H1 (cell line): ENCODE results near the gene SH3RF3. TPM values are rescaled to one million over a fixed set of nuclear protein-coding genes. Genes with fewer than 3 reads are reported as not detected.

Source experiments
- CTCF ChIA-PET: fragments of 300-600 bp; sonication (Branson Sonifier 250); formaldehyde crosslinking; loops from one replicate; lab custom pipeline; 2021; ENCODE audit not compliant: partially characterized antibody; lab: Charles Lee
- POLR2A ChIA-PET: fragments of 300-600 bp; sonication (Branson Sonifier 250); formaldehyde crosslinking; loops from one replicate; lab custom pipeline; 2021; ENCODE audit warnings: inconsistent platforms; ENCODE audit not compliant: partially characterized antibody; lab: Charles Lee
- DNase-seq, 2 experiments: peaks; one replicate each; pipeline versions ENCODE4 v3.0.0 to v3.0.0-alpha.2; 2010 to 2022; ENCODE audit warnings: low spot score in 2 of 2, low read depth in 1 of 2, mixed read lengths in 1 of 2
- FAIRE-seq: peaks from 2 replicates; lab custom pipeline; 2011; peaks lifted over from hg19 to GRCh38; lab: Jason Lieb, UNC
- H2AFZ ChIP-seq: 2 replicates; pipeline ENCODE4 v1.8.1; 2012; ENCODE audit warnings: low read length, inconsistent platforms
- H2AK5ac ChIP-seq: 2 replicates; pipeline ENCODE4 v1.6.1; 2013; ENCODE audit warnings: low read depth, low read length
- H2BK120ac ChIP-seq: replicated peaks from 2 replicates; pipeline ENCODE3; 2013; ENCODE audit warnings: low read depth, low read length, inconsistent platforms
- H2BK12ac ChIP-seq: 2 replicates; pipeline ENCODE4 v1.6.1; 2013; ENCODE audit warnings: low read depth, low read length
- H2BK15ac ChIP-seq: 2 replicates; pipeline ENCODE4 v1.6.1; 2013; ENCODE audit warnings: low read length
- H2BK20ac ChIP-seq: 2 replicates; pipeline ENCODE4 v1.6.1; 2013; ENCODE audit warnings: low read length
- H2BK5ac ChIP-seq: 2 replicates; pipeline ENCODE4 v1.6.1; 2013; ENCODE audit warnings: low read depth, low read length
- H3K14ac ChIP-seq: 2 replicates; pipeline ENCODE4 v1.6.1; 2013; ENCODE audit warnings: inconsistent platforms; ENCODE audit not compliant: insufficient read length
- H3K18ac ChIP-seq: 2 replicates; pipeline ENCODE4 v1.6.1; 2013; ENCODE audit warnings: low read length; ENCODE audit errors: extremely low read depth
- H3K23ac ChIP-seq: 2 replicates; pipeline ENCODE4 v1.6.1; 2013; ENCODE audit warnings: inconsistent platforms; ENCODE audit not compliant: insufficient read length
- H3K23me2 ChIP-seq: 2 replicates; pipeline ENCODE4 v1.6.1; 2013; ENCODE audit warnings: low read depth, low read length
- H3K27ac ChIP-seq: 2 replicates; pipeline ENCODE4 v1.6.1; 2011; ENCODE audit warnings: low read depth, low read length, inconsistent platforms
- H3K27me3 ChIP-seq, 4 experiments: replicated peaks in 1 of 4; 1 replicate in 1 of 4; 2 replicates in 3 of 4; pipeline versions ENCODE4 v1.6.1 to v1.8.1; 2011 to 2013; ENCODE audit warnings: low read length in 3 of 4, mild to moderate bottlenecking in 3 of 4, inconsistent platforms in 2 of 4, mixed read lengths in 2 of 4, moderate library complexity in 1 of 4; ENCODE audit not compliant: control insufficient read depth in 3 of 4, insufficient read depth in 3 of 4; ENCODE audit errors: extremely low read depth in 1 of 4
- H3K36me3 ChIP-seq, 4 experiments: 2 replicates each; pipeline versions ENCODE4 v1.6.1 to v1.8.1; 2011 to 2013; ENCODE audit warnings: mild to moderate bottlenecking in 4 of 4, low read length in 3 of 4, moderate library complexity in 2 of 4, control low read depth in 1 of 4, inconsistent platforms in 1 of 4; ENCODE audit not compliant: insufficient read depth in 4 of 4, control insufficient read depth in 2 of 4
- H3K4ac ChIP-seq: replicated peaks from 2 replicates; pipeline ENCODE3; 2013; ENCODE audit warnings: low read length, low read depth, mixed read lengths, inconsistent platforms; ENCODE audit not compliant: insufficient read length
- H3K4me1 ChIP-seq, 4 experiments: replicated peaks in 1 of 4; 1 replicate in 1 of 4; 2 replicates in 3 of 4; pipeline versions ENCODE4 v1.6.1 to v1.8.1; 2011 to 2013; ENCODE audit warnings: low read length in 3 of 4, inconsistent platforms in 2 of 4, mixed read lengths in 1 of 4; ENCODE audit not compliant: insufficient read depth in 4 of 4, control insufficient read depth in 3 of 4
- H3K4me2 ChIP-seq, 2 experiments: 2 replicates each; pipeline versions ENCODE4 v1.6.1 to v1.8.1; 2011 to 2013; ENCODE audit warnings: low read depth in 2 of 2, low read length in 2 of 2, control low read depth in 1 of 2, inconsistent platforms in 1 of 2, mild to moderate bottlenecking in 1 of 2; ENCODE audit not compliant: insufficient read depth in 1 of 2
- H3K4me3 ChIP-seq, 4 experiments: fragments of 200-600, 300-600 bp in 1 of 4; sonication (generic), shearing (Covaris generic), sonication (Bioruptor Twin) in 1 of 4; 2 replicates each; pipeline versions ENCODE4 v1.5.1 to v1.8.1; 2011 to 2016; ENCODE audit warnings: low read length in 4 of 4, low read depth in 3 of 4, control low read depth in 2 of 4, inconsistent platforms in 2 of 4, mild to moderate bottlenecking in 2 of 4, mixed read lengths in 1 of 4, moderate library complexity in 1 of 4; ENCODE audit not compliant: insufficient read depth in 2 of 4; ENCODE audit errors: extremely low read depth in 1 of 4
- H3K56ac ChIP-seq: replicated peaks from 2 replicates; pipeline ENCODE3; 2013; ENCODE audit warnings: low read depth, mild to moderate bottlenecking, mixed read lengths, low read length, inconsistent platforms; ENCODE audit not compliant: insufficient read length
- H3K79me1 ChIP-seq: 2 replicates; pipeline ENCODE4 v1.6.1; 2013; ENCODE audit warnings: low read depth, low read length, control low read depth
- H3K79me2 ChIP-seq, 2 experiments: 2 replicates each; pipeline versions ENCODE4 v1.6.1 to v1.8.1; 2012 to 2013; ENCODE audit warnings: low read length in 2 of 2, mild to moderate bottlenecking in 2 of 2, inconsistent platforms in 1 of 2; ENCODE audit not compliant: insufficient read depth in 2 of 2, control insufficient read depth in 1 of 2
- H3K9ac ChIP-seq, 4 experiments: replicated peaks in 1 of 4; 1 replicate in 1 of 4; 2 replicates in 3 of 4; pipeline versions ENCODE4 v1.6.1 to v1.8.1; 2011 to 2013; ENCODE audit warnings: low read depth in 3 of 4, low read length in 3 of 4, control low read depth in 2 of 4, mild to moderate bottlenecking in 2 of 4, moderate library complexity in 2 of 4, inconsistent platforms in 1 of 4; ENCODE audit errors: extremely low read depth in 1 of 4
- H3K9me3 ChIP-seq, 2 experiments: 2 replicates each; pipeline versions ENCODE4 v1.6.1 to v1.8.1; 2012 to 2013; ENCODE audit warnings: mild to moderate bottlenecking in 2 of 2, moderate library complexity in 2 of 2, control low read depth in 1 of 2, inconsistent platforms in 1 of 2, low read depth in 1 of 2, low read length in 1 of 2, mixed read lengths in 1 of 2; ENCODE audit not compliant: insufficient read depth in 2 of 2
- H4K20me1 ChIP-seq, 2 experiments: replicated peaks in 1 of 2; 2 replicates each; pipeline versions ENCODE3 to v1.8.1; 2011 to 2013; ENCODE audit warnings: inconsistent platforms in 2 of 2, low read length in 2 of 2, mild to moderate bottlenecking in 1 of 2; ENCODE audit not compliant: insufficient read depth in 2 of 2, control insufficient read depth in 1 of 2
- H4K5ac ChIP-seq: 2 replicates; pipeline ENCODE4 v1.6.1; 2013; ENCODE audit warnings: low read length, low read depth, mixed read lengths, inconsistent platforms; ENCODE audit not compliant: insufficient read length
- H4K8ac ChIP-seq: 2 replicates; pipeline ENCODE4 v1.8.0; 2013; ENCODE audit warnings: mild to moderate bottlenecking, moderate library complexity, low read length, inconsistent platforms; ENCODE audit not compliant: insufficient read depth; ENCODE audit errors: extremely low read depth
- H4K91ac ChIP-seq: replicated peaks from 2 replicates; pipeline ENCODE3; 2013; ENCODE audit warnings: low read length, mixed read lengths, inconsistent platforms; ENCODE audit not compliant: insufficient read length
- BACH1 ChIP-seq: IDR thresholded peaks from 2 replicates; pipeline ENCODE4 v1.6.1; 2012; ENCODE audit warnings: low read length, improper control_type of control experiment
- EGR1 ChIP-seq: IDR thresholded peaks from 2 replicates; pipeline ENCODE4 v1.6.1; 2011; ENCODE audit warnings: low read depth, low read length, borderline replicate concordance
- RAD21 ChIP-seq, 2 experiments: IDR thresholded peaks in 1 of 2; conservative IDR thresholded peaks in 1 of 2; 2 replicates each; pipeline ENCODE4 v1.6.1; 2011; ENCODE audit warnings: low read depth in 2 of 2, low read length in 2 of 2, improper control_type of control experiment in 1 of 2, inconsistent platforms in 1 of 2, mild to moderate bottlenecking in 1 of 2, moderate library complexity in 1 of 2
- TAF7 ChIP-seq: optimal IDR thresholded peaks from 2 replicates; pipeline ENCODE3; 2011; ENCODE audit warnings: low read depth, mild to moderate bottlenecking, inconsistent platforms, low read length, moderate library complexity, borderline replicate concordance
- WGBS, 2 experiments: shearing (Covaris generic) in 1 of 2; methylation state at CpG; one replicate each; pipeline versions ENCODE4 v1.1.6 to v1.1.7; 2013 to 2015; ENCODE audit warnings: low lambda C conversion rate in 2 of 2, mixed read lengths in 2 of 2, inconsistent platforms in 1 of 2, low coverage in 1 of 2, missing lambda C conversion rate in 1 of 2; ENCODE audit not compliant: insufficient replicate concordance in 2 of 2, insufficient coverage in 1 of 2, insufficient read length in 1 of 2; ENCODE audit errors: extremely low coverage in 1 of 2, missing lambda C conversion rate in 1 of 2; 5-methylcytosine and 5-hydroxymethylcytosine counted together
- polyA plus RNA-seq, 7 experiments: library from polyadenylated mRNA; depleted of rRNA in 3 of 7; stranded (reverse) in 5 of 7; unstranded in 2 of 7; fragments of >200 nt in 5 of 7; fragments of 200-250 nt in 2 of 7; gene quantifications; 1 replicate in 5 of 7; 2 replicates in 1 of 7; 4 replicates in 1 of 7; pipeline versions ENCODE4 v1.2.1 to v1.2.3, GENCODE V29; 2011 to 2013; ENCODE audit warnings: missing spikeins in 2 of 7, mixed read lengths in 2 of 7
- total RNA-seq: library from RNA; stranded (reverse); fragmentation: NEBNext Ultra II Directional; extraction: Animal tissue kit (Norgen Biotek cat#: 25700); gene quantifications from 2 replicates; pipeline ENCODE4 v1.2.1, GENCODE V29; 2021
- TF ChIP-seq, protein P1 (sequence below), 3 experiments: IDR thresholded peaks; 1 replicate in 2 of 3; 2 replicates in 1 of 3; pipeline versions ENCODE4 v1.5.1 to v1.6.1; 2011; ENCODE audit warnings: low read length in 3 of 3, mild to moderate bottlenecking in 3 of 3, inconsistent platforms in 2 of 3, low read depth in 1 of 3, moderate library complexity in 1 of 3; ENCODE audit not compliant: insufficient read depth in 1 of 3; ENCODE audit errors: control extremely low read depth in 1 of 3

SH3RF3 gene
- total and polyA plus RNA-seq, 2 of the 8 experiments (the other 6 are each of a cell fraction or from before 2014, with no cell fraction given), result 0.11 to 0.65 TPM

DNA sequence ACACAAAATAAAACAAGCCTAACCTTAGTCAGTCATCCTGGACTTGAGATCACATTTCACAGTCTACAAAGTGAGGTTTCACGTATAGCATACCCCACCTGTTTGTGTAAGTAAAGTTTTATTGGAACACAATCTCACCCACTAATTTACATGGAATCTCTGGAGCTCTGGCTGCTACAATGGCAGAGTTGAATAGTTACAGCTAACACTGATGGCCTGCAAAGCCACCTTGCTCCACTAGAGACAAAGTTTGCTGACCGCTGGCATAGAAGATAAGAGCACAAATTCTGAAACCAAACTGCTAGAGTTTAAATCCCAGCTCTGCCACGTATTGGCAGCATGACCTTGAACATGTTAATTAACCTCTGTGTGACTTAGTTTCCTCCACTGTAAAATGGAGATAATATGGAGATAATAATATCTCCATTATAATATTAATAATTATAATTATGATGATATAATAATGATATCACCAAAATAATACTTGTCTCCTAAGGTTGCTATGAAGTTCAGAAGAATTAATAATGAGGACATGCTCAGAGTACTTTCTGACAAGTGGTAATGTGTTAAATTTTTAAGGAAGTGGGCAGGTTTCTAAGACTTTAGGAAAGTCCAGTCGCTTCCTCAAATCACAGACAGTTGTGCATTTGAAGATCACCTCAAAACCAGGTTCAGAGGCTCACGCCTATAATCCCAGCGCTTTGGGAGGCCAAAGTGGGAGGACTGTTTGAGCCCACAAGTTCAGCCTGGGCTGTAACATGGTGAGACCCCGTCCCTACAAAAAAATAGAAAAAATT is 204.6 kb downstream of the SH3RF3 start:
- H2BK5ac ChIP-seq, result no peak overlapping the region
- no peak overlapping the region for H3K27ac ChIP-seq
- WGBS, 2 experiments, result 84% methylated on average over 7 of the region's 7 CpGs; no CpG with 5 or more reads in 1 of the 2 experiments
- no peak overlapping the region for H3K18ac ChIP-seq
- no peak overlapping the region for H3K14ac ChIP-seq
- no peaks in the 10 kb centered on the region for H3K27me3 ChIP-seq
- no peaks in the 10 kb centered on the region; the same call in 1 of the 2 replicates for H3K23me2 ChIP-seq
- H3K4me1 ChIP-seq, result peaks cover 0 to 9% (median 4%) of the 10 kb centered on the region in 4 experiments; a peak in 3 of 7 replicates
- H4K20me1 ChIP-seq, result no peaks in the 10 kb centered on the region
- H3K56ac ChIP-seq, result no peak overlapping the region
- POLR2A ChIA-PET, result no interaction called here
- H4K91ac ChIP-seq, result no peak overlapping the region
- DNase-seq, result no peak
- TF ChIP-seq RAD21 (IDR thresholded peaks at IDR 0.05 in 1 of 2, conservative IDR thresholded peaks at IDR 0.05 in 1 of 2; ENCODE audit: low read depth in 2 of 2, low read length in 2 of 2), result peak in 1 of 2 experiments; percentile 30; a peak in 2 of 4 replicates
- TF ChIP-seq BACH1, result no peak
- TF ChIP-seq, protein P1, sequence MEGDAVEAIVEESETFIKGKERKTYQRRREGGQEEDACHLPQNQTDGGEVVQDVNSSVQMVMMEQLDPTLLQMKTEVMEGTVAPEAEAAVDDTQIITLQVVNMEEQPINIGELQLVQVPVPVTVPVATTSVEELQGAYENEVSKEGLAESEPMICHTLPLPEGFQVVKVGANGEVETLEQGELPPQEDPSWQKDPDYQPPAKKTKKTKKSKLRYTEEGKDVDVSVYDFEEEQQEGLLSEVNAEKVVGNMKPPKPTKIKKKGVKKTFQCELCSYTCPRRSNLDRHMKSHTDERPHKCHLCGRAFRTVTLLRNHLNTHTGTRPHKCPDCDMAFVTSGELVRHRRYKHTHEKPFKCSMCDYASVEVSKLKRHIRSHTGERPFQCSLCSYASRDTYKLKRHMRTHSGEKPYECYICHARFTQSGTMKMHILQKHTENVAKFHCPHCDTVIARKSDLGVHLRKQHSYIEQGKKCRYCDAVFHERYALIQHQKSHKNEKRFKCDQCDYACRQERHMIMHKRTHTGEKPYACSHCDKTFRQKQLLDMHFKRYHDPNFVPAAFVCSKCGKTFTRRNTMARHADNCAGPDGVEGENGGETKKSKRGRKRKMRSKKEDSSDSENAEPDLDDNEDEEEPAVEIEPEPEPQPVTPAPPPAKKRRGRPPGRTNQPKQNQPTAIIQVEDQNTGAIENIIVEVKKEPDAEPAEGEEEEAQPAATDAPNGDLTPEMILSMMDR (IDR thresholded peaks at IDR 0.05; ENCODE audit: control extremely low read depth in 1 of 3, insufficient read depth in 1 of 3, low read depth in 1 of 3, low read length in 3 of 3), result peak in 2 of 3 experiments; percentile 26 to 41; a peak in 3 of 4 replicates
- no peak for TF ChIP-seq EGR1
- TF ChIP-seq TAF7, result no peak
- TF ChIP-seq, all 59 proteins: peak for 2
- no peaks in the 10 kb centered on the region for H3K79me1 ChIP-seq
- H4K8ac ChIP-seq, result no peak overlapping the region
- no peaks in the 10 kb centered on the region for H3K79me2 ChIP-seq
- H2BK12ac ChIP-seq, result no peak overlapping the region
- CTCF ChIA-PET, result interaction anchor here (0.6 to 2.8 kb wide), 8 partner anchors 11 to 84 kb away, joined by 3 to 12 read pairs (median 4); no protein-coding TSS in a partner anchor
- H3K23ac ChIP-seq, result no peak overlapping the region
- H3K4ac ChIP-seq, result no peak overlapping the region
- no peaks in the 10 kb centered on the region for H3K36me3 ChIP-seq
- no peak for FAIRE-seq
- no peak overlapping the region for H3K4me2 ChIP-seq
- no peak overlapping the region for H2BK20ac ChIP-seq
- H2AFZ ChIP-seq, result no peak overlapping the region
- H3K9ac ChIP-seq, result no peak overlapping the region
- H3K4me3 ChIP-seq, result no peak overlapping the region
- H2BK120ac ChIP-seq, result no peak overlapping the region
- no peak overlapping the region for H2BK15ac ChIP-seq
- no peaks in the 10 kb centered on the region for H3K9me3 ChIP-seq
- no peak overlapping the region for H4K5ac ChIP-seq
- H2AK5ac ChIP-seq, result 0 out of 2 replicates have a peak overlapping the region, but pooled peaks have one; percentile 76
